Left lung (tissue), 10 donors: ENCODE data around the gene FYB1. TPM values are rescaled to one million over a fixed set of nuclear protein-coding genes. Genes with fewer than 3 reads are reported as not detected.
A peak's percentile ranks its signal among the peaks of the same experiment; 100 is the strongest.

Experiments used
- ATAC-seq: fragments of 200-7000 bp; cut with Tn5 transposase; one replicate; pipeline ENCODE4 v1.9.1; 2020; ENCODE audit warnings: moderate library complexity
- DNase-seq, 4 donors: peaks; one replicate each; pipeline ENCODE4 v3.0.0-alpha.2; 2013 to 2020
- H3K27ac ChIP-seq, 2 donors: fragments of 200-600 bp; sonication (generic) in 1 of 2; one replicate each; pipeline versions ENCODE4 v1.5.0 to v1.8.0; 2020 to 2021
- H3K27me3 ChIP-seq, 2 donors: fragments of 200-600 bp; sonication (generic) in 1 of 2; one replicate each; pipeline versions ENCODE4 v1.5.0 to v1.8.0; 2020 to 2021
- H3K36me3 ChIP-seq, 2 donors: fragments of 200-600 bp; sonication (generic) in 1 of 2; one replicate each; pipeline versions ENCODE4 v1.5.0 to v1.8.0; 2020 to 2021
- H3K4me1 ChIP-seq, 2 donors: fragments of 200-600 bp; one replicate each; pipeline ENCODE4 v1.8.0; 2021
- H3K4me3 ChIP-seq, 2 donors: fragments of 200-600 bp; sonication (generic) in 1 of 2; one replicate each; pipeline versions ENCODE4 v1.5.0 to v1.8.0; 2020 to 2021; ENCODE audit warnings: mild to moderate bottlenecking in 1 of 2
- H3K9me3 ChIP-seq, 2 donors: fragments of 200-600 bp; sonication (generic) in 1 of 2; one replicate each; pipeline versions ENCODE4 v1.5.0 to v1.8.0; 2020 to 2021
- intact Hi-C, 2 donors: fragments of 100-400 bp; cut with DNase I; formaldehyde crosslinking; loops; one replicate each; pipeline versions ENCODE4 v1.11.2 to v1.14.2; 2022
- polyA plus RNA-seq, 6 donors: library from polyadenylated mRNA; unstranded; fragments of 120-200 nt; gene quantifications; one replicate each; pipeline ENCODE4 v1.2.1, GENCODE V29; 2013; ENCODE audit not compliant: insufficient read length in 6 of 6
- total RNA-seq, 2 donors: library from RNA; stranded (reverse); fragmentation: NEBNext Ultra II Directional; extraction: Animal tissue kit (Norgen Biotek cat#: 25700); gene quantifications; one replicate each; pipeline ENCODE4 v1.2.1, GENCODE V29; 2021
- TF ChIP-seq, protein P1 (sequence below), 2 donors: fragments of 200-600 bp; sonication (generic) in 1 of 2; IDR thresholded peaks; one replicate each; pipeline versions ENCODE4 v1.5.0 to v1.8.0; 2021; ENCODE audit warnings: antibody characterized with exemption in 2 of 2
- donor health status: DM: no; HTN: yes; CAD: no.
- donor health status: DM: no; HTN: no; CAD: no.

Gene FYB1
- total and polyA plus RNA-seq, 8 donors: 3.4 to 93.7 (median 4.4) TPM

DNA sequence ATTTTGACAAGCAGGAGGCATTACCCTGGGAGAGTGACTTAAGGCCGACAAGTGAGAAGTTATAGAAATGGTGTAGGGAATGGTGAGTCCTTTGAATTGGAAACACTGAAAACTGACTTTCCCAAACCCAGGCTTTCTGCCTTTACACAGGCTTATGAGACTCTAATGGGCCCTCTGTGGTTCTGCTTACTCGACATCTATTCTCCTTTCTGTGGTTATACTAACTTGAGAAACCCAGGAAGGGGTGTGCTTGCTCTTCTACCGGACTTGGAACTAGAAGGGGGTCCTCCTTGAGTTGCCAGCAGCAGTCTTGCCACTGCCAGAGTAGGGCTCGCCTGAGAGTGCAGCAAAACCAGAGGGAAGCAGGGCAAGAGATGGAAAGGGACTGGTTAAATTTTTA, 63.3 kb downstream of the FYB1 start:
- H3K36me3 ChIP-seq: peaks cover 0 to 26% of the 10 kb centered on the region in 2 donors
- no peaks in the 10 kb centered on the region for H3K27me3 ChIP-seq
- peaks cover 0 to 29% of the 10 kb centered on the region in 2 donors for H3K4me1 ChIP-seq
- intact Hi-C loops: no loop called here
- TF ChIP-seq, protein P1, sequence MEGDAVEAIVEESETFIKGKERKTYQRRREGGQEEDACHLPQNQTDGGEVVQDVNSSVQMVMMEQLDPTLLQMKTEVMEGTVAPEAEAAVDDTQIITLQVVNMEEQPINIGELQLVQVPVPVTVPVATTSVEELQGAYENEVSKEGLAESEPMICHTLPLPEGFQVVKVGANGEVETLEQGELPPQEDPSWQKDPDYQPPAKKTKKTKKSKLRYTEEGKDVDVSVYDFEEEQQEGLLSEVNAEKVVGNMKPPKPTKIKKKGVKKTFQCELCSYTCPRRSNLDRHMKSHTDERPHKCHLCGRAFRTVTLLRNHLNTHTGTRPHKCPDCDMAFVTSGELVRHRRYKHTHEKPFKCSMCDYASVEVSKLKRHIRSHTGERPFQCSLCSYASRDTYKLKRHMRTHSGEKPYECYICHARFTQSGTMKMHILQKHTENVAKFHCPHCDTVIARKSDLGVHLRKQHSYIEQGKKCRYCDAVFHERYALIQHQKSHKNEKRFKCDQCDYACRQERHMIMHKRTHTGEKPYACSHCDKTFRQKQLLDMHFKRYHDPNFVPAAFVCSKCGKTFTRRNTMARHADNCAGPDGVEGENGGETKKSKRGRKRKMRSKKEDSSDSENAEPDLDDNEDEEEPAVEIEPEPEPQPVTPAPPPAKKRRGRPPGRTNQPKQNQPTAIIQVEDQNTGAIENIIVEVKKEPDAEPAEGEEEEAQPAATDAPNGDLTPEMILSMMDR (IDR thresholded peaks at IDR 0.05): no peak
- H3K9me3 ChIP-seq: no peaks in the 10 kb centered on the region
- H3K27ac ChIP-seq: no peak overlapping the region
- DNase-seq (no peak), ATAC-seq (no peak)
- H3K4me3 ChIP-seq: no peak overlapping the region

DNA sequence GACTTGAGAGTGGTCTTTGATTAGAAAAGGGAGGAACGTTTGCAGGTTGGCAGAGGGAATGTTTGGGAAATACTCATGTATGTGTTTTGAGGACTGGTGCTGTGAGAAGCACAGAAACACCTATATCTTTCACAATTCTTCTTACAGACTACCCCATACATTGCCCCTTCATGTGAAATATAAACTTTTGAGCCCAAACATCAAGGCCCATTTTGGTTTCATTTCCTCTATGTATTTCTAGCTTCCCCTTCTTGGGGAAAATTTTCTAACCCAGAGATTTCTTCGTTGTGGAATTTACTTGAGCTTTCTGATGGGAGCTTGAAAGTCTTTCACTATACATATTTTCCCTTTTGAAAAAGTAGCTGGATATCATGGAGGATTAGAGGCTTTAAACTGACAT, 67.6 kb downstream of the FYB1 start:
- Histone ChIP-seq H3K27me3 (no peaks in the 10 kb centered on the region), H3K27ac (no peak overlapping the region), H3K9me3 (no peaks in the 10 kb centered on the region), H3K4me1 (peaks cover 0 to 33% of the 10 kb centered on the region in 2 donors), H3K36me3 (peaks cover 0 to 42% of the 10 kb centered on the region in 2 donors), H3K4me3 (no peak overlapping the region)
- TF ChIP-seq, protein P1 (IDR thresholded peaks at IDR 0.05): no peak
- DNase-seq: no peak
- ATAC-seq: no peak
- intact Hi-C loops: no loop called here

DNA sequence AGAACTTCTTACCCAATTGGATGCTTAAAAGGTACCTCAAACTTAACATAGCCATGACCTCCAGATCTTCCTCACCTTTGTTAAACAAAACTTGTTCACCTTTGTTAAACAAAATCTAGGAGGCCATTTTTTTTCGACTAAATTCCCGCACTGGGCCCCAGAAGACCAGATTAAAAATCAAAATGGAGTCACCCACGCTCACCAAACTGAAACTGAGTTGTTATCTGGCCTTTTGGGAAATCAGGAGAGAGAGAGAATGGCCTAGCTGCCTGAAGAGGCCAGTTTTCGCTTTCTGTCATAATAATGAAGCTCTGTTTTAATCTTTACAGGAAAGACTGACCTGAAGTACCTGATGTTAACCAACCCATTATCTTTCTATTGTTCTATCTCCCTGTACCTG, 69.4 kb downstream of the FYB1 start:
- no peak for ATAC-seq
- H3K27me3 ChIP-seq: no peaks in the 10 kb centered on the region
- DNase-seq: no peak
- H3K4me3 ChIP-seq: no peak overlapping the region
- TF ChIP-seq, protein P1 (IDR thresholded peaks at IDR 0.05): no peak
- no peak overlapping the region for H3K27ac ChIP-seq
- peaks cover 0 to 33% of the 10 kb centered on the region in 2 donors for H3K4me1 ChIP-seq
- no peaks in the 10 kb centered on the region for H3K9me3 ChIP-seq
- intact Hi-C loops: no loop called here
- peaks cover 0 to 42% of the 10 kb centered on the region in 2 donors for H3K36me3 ChIP-seq

DNA sequence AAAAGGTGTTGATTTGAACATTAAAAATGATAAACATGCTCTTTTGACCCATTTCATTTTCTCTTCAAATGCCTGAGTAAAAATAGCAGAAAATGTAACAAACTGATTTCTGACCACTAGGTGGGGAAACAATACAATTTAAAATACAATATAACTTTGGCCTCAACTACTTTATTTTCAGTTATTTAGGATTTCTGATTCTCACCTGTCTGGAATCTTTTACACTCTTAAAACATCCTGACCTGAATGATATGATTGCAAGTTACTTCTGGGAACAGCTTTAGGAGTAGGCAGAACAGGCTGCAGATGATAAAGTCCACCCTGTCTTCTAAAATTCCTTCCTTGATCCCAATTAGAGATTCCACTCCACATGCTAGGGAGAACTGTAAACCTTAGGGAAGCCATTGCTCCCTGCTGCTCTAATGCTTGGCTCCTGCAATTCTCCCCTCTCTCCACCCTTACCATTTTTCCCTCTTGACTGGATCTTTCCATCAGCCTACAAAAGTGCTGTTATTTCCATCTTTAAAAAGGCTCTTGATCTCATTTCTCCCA, 70.3 kb downstream of the FYB1 start:
- TF ChIP-seq, protein P1 (IDR thresholded peaks at IDR 0.05): no peak
- no peak for ATAC-seq
- peaks cover 0 to 33% of the 10 kb centered on the region in 2 donors for H3K4me1 ChIP-seq
- H3K27ac ChIP-seq: peak overlapping the region in 1 of 2 donors; percentile 23
- intact Hi-C loops: no loop called here
- peak in 2 of 4 donors; percentile 5 to 7 for DNase-seq
- peaks cover 0 to 42% of the 10 kb centered on the region in 2 donors for H3K36me3 ChIP-seq
- H3K4me3 ChIP-seq: no peak overlapping the region
- no peaks in the 10 kb centered on the region for H3K9me3 ChIP-seq
- H3K27me3 ChIP-seq: no peaks in the 10 kb centered on the region

DNA sequence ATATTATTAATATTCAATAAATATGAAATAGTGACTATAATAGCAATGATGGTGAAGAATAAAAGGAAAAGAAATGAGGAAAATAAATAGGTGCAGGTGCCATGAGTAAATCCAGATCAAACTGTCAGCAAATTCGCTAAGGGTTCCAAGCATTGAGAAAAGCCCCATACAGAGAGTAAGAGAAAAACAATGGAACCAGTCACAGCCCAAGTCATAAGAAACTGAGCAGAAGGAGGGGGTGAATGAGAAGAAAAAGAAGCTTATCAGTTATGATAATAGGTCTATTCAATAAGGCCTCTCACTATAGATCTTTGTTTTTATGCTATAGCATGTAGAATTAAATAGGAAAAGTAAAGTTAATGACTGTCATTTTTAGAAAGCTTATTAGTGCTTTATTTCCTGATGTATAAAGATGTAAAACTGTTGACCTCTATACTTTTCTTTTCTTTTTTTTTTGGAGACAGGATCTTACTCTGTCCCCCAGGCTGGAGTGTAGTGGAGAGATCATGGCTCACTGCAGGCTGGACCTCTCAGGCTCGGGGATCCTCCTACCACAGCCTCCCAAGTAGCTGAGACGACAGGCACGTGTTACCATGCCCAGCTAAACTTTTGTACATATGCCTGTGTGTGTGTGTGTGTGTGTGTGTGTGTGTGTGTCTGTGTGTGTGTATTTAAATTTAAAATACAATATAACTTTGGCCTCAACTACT, 72.4 kb downstream of the FYB1 start:
- TF ChIP-seq, protein P1 (IDR thresholded peaks at IDR 0.05): no peak
- ATAC-seq: no peak

More for the DNA sequence above, 72.4 kb downstream of the FYB1 start:
- Histone ChIP-seq H3K9me3 (no peaks in the 10 kb centered on the region), H3K4me3 (no peak overlapping the region), H3K4me1 (peaks cover 0 to 28% of the 10 kb centered on the region in 2 donors), H3K27ac (no peak overlapping the region), H3K36me3 (peaks cover 0 to 23% of the 10 kb centered on the region in 2 donors), H3K27me3 (no peaks in the 10 kb centered on the region)
- intact Hi-C loops: no loop called here
- no peak for DNase-seq
